Activated T-helper 1 cell treated with anti-CD3 and anti-CD28 coated beads, Interleukin-2, amount 50 U/mL, for 16 hours (primary cell): ENCODE measurements around the gene CLCNKA.
"Not testable (repeated sequence)": the region's sequence is repeated elsewhere in the genome, so short reads cannot be mapped to it uniquely, and the experiment has no call there.

Source experiments
- DNase-seq, 2 donors: peaks; one replicate each; pipeline ENCODE4 v3.0.0-alpha.2; 2020; ENCODE audit warnings: low read depth in 1 of 2, low spot score in 1 of 2

Gene CLCNKA

DNA sequence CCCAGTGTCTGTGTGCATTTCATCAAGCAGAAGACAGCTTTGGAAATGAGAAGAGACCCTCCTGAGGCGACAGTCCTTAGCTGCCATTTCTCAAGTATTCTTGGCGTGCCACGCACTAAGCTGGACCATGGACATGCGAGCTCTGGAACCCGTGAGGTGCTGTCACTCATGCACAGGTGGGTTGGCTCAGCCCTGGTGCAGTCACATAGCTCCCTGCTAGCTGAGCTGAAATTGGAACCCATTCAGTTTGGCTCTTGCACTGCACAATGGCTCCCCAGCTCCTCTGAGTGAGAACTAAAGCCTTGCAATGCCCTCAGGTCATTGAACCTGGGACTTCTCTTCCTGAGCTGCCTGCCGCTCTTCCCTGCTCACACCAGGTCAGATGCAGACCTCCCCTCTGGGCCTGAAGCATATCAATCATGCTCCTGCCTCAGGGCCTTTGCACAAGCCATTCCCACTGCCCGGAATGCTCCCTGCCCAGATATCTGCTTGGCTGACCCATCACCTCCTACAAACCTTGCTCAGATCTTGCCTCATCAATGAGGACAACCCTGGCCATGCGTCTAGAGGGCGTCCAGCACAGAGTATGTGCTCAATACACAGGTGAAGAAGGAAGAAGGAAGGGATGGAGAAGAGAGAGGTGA is 24.1 kb upstream of the CLCNKA start:
- DNase-seq, result no peak

DNA sequence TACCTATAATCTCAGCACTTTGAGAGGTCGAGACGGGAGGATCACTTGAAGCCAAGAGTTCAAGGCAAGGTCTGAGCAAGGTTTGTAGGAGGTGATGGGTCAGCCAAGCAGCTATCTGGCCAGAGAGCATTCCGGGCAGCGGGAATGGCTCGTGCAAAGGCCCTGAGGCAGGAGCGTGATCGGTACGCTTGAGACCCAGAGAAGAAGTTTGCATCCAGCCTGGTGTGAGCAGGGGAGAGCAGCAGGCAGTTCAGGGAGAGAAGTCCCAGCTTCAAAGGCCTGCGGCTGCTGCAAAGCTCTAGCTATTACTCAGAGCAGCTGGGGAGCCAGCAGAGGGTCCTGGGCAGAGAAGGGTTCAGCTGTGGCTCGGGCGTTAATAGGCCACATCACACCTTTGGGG is 22.9 kb upstream of the CLCNKA start:
- no peak for DNase-seq

DNA sequence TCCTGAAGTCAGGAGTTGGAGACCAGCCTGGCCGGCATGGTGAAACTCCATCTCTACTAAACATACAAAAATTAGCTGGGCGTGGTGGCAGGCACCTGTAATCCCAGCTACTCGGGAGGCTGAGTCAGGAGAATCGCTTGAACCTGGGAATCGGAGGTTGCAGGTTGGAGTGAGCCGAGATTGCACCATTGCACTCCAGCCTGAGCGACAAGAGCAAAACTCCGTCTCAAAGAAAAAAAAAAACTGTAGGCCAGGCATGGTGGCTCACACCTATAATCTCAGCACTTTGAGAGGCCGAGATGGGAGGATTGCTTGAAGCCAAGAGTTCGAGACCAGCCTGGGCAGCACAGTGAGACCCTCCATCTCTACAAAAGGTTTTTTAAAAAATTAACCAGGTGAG is 20.6 kb upstream of the CLCNKA start:
- not testable (repeated sequence) for DNase-seq

DNA sequence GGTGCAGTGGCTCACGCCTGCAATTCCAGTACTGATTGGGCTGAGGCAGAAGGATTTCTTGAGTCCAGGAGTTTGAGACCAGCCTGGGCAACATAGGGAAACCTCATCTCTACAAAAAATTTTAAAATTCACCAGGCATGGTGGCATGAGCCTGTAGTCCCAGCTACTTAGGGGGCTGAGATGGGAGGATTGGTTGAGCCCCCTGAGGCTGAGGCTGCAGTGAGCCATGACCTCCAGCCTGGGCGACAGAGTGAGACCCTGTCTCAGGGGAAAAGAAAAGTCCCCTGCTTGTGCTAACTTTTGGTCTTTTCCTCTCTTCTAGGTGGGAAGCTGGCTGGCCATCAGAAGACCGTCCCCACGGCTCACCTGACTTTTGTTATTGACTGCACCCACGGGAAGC is 16.2 kb upstream of the CLCNKA start:
- no peak for DNase-seq

DNA sequence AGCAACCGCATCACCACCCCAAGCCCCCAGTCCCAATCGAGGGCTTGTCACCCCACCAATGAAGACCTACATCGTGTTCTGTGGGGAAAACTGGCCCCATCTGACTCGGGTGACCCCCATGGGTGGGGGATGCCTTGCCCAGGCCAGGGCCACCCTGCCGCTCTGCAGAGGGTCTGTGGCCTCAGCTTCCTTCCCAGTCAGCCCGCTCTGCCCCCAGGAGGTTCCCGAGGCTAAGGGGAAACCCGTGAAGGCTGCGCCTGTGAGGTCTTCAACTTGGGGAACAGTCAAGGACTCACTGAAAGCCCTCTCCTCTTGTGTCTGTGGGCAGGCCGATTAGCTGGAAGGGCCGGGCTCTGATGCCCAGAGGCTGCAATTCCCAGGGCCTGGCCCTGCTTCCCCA is 15.8 kb upstream of the CLCNKA start:
- DNase-seq, result no peak

DNA sequence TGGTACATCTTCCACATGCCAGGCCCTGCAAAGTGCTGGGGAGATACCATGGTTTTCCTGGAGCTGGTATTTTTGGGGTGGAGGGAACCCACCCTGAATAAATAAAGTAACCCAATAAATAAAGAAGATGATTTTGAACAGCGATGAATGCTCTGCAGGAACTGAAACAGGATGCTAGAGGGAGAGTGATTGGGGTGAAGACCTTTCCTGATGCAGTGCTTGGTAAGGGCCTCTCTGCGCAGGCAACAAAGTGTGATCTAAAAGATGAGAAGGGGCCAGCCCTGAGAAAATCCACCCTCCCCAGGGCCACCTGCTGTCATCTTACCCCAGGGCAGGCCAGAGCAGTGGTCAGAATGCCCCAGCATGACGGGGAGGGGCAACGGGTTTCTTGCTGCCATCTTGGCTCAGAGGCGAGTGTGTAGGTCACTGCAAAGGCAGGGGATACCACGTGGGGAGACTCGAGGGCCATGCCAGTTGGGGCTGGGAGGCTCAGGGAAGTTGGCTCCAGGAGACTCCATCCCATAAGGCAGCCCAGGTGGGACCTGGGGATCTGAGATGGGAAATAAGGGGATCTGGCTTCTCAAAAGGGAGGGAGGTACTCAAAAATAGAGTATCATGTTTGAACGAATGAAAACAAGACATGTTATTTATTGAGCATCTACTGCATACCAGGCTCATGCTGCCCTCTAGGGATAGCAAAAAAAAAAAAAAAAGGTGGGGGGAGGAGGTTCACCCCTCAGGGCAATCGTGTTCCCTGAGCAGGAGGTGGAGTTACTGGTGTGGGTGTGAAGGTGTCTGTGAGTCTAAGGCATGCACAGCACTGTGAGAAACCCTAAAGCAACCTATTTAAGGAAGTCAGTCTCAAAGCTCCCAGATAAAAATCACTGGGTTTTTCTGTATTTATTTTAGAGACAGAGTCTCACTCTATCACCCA is 15.0 kb upstream of the CLCNKA start:
- DNase-seq, result no peak

DNA sequence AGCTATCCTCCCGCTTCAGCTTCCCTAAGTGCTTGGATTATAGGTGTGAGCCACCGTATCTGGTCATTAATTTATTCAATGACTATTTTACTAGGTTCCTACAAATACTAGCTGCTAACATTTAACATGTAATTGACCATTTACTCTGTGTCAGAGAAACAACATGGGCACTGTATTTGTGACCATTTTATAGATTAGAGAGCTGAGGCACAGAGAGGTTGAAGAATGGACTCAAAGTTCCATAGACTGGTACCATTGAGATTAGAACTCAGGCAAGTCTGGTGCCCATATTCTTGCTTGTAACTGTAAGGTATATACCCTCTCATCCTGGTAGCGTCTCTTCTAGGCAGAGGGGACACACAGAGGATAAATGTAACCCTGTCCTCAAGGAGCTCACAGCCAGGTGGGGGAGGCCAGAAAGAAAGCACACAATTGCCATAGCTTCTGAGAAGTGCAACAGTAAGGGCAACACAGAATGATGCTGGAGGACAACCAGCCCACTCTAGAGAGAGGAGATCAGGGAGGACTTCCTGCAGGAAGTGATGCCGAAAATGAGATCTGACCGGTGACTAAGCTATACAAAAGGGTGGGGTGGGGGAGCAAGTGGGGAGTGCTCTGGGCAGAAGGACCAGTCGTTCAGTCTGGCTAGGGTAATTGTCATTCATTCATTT is 14.0 kb upstream of the CLCNKA start:
- DNase-seq, result no peak

DNA sequence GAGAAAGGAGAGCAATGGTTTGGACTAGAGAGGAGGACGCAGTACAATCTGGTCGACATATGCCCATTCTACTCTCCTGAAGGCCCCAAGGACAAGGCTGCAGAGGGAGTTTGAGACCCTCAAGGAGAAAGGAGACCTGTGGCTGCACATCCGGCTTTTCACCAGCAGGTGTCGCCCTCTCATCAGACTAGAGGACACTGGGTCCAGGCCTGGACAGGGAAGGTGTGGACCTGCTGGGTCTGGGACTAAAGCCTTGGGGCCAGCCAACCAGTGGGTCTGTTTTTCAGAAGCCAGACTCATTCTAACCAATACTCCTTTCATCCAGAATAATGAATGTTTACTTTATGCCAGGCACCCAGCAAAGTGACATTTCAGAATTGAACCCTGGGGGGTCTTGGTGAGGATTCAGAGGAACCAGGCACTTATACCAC is 12.8 kb upstream of the CLCNKA start:
- DNase-seq, result peak; percentile 44 to 53

DNA sequence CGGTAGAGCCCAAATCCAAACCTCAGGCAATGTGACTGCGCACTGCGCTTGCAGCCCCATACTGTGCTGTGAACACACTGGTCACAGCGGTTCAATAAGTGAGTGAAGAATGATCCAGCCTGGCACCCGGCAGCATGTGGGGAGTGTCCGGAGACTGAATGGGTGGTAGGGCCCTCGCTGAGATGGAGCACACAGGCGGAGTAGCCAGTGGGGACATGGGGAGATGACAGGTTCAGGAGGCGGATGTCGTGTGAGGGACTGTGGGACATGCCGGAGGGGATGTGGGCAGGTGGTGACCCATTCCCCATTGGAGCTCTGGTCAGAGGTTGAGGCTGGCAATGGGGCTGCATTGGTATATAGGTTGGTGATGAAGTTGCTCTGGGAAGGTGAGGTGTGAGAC is 12.2 kb upstream of the CLCNKA start:
- DNase-seq, result no peak

DNA sequence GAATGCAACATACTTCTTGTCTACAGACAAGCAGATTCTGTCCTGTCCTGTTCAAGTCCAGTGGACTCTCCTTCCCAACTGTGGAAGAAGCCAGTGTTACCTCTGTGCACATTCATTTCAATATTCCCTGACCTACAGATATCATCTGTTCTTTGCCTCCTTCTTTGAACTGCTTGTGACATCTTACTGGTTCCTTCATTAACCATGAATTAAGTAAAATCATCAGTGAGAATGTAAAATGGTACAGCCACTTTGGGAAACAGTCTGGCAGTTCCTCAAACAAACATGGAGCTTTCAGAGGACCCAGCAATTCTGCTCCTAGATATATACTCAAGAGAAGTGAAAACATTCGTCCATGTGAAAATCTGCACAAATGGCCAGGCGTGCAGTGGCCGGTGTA is 11.0 kb upstream of the CLCNKA start:
- DNase-seq, result no peak

DNA sequence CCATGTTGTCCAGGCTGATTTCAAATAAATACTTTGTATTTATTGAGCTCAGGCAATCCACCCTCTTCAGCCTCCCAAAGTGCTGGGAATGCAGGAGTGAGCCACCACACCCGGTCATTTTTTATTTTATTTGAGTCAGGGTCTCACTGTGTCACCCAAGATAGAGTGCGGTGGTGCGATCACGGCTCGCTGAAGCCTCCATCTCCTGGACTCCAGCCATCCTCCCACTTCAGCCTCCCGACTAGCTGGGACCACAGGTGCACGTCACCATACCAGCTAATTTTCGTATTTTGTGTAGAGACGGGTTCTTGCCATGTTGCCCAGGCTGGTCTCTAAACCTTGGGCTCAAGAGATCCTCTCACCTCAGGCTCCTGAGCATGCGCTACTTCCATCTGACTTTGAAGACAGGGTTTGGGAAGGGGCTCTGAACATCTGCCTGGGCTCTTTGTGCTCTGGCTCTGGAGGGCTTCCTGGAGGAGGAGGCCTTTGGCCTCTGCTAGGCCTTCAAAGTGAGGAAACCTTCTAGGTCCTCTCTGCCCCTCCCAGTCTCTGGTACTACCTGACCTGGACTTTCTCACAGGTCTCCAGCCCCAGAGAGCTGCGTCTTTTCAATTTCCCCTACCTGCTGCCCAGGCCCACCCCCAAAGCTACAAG is 9.8 kb upstream of the CLCNKA start:
- DNase-seq, result no peak

DNA sequence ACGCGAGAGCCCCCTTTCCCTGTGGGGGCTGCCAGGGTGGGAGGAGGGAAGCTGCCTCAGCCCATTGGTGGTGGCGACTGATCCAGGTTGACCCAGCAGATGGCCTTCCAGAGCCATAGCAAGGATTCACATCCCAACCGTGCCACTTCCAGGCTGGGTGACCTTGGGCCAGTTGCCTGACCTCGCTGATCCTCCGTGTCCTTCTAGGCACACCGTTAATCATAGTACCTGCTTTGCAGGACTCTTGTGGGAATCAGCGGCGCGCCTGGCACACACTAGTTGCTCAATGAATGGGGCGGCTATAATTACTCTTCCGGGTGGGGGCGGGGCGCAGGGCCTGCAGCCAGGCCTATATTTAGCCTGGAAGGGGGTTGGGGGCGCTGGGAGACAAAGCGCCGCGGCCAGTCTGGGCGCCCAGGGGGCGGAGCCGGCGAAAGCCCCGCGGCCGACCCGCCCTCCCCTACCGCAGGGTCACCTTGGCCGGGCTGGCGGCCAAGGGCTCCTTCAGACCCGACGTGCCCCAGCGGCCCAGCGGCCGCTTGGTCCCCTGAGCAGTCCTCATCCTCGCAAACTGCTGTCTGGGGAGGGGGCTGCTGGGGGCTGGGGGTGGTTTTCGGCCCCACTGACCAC is 9.1 kb upstream of the CLCNKA start:
- no peak for DNase-seq

DNA sequence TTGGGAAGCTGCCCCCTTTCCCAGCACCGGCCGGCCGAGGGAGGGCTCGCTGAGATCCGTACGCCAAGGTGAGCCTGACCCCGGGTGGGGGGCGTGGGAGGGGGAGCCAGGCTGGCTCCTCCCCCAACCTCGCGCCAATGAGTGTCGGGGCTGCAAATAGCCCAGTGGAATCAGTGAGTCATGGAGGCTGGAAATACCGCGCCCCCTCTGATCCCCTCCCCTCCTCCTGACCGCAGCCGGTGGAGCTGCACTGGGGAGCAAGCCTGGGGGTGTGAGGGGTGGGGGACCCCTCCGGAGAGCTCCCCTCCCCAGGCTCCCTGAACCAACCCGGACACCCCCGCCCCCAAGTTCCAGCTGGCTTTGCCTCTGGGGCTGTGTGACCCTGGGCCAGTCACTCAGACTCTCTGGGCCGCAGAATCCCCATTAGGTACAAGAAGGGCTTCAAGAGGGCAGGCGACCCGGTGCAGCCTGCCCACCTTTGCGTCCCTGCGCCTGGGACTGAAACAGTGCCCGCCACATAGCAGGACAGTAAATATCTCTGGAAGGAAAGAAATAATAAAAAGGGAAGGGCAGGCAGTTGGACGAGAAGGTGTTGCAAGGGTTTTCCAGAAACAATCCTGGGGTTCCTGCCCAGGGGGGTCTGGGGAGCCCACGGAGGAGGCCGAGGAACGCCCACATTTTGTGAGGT is 8.5 kb upstream of the CLCNKA start:
- peak in 1 of 2 donors; percentile 22 for DNase-seq

DNA sequence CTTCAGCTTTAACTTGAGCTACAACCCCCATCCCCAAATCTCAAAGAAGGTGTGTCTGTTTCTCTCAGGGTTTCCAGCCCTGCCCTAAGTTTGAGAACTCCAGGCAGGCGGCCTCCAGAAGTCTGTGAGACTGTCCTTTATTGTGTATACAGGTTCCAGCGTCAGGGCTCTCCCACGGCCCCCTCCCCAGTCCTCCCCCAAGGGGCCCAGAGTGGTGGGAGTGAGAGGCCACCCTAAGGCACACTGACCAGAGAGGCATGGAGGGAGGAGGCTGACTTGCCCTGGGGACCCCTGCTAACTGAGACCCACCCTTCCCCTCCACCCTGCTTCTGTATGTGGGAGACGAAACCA is 8.0 kb upstream of the CLCNKA start:
- DNase-seq, result no peak

DNA sequence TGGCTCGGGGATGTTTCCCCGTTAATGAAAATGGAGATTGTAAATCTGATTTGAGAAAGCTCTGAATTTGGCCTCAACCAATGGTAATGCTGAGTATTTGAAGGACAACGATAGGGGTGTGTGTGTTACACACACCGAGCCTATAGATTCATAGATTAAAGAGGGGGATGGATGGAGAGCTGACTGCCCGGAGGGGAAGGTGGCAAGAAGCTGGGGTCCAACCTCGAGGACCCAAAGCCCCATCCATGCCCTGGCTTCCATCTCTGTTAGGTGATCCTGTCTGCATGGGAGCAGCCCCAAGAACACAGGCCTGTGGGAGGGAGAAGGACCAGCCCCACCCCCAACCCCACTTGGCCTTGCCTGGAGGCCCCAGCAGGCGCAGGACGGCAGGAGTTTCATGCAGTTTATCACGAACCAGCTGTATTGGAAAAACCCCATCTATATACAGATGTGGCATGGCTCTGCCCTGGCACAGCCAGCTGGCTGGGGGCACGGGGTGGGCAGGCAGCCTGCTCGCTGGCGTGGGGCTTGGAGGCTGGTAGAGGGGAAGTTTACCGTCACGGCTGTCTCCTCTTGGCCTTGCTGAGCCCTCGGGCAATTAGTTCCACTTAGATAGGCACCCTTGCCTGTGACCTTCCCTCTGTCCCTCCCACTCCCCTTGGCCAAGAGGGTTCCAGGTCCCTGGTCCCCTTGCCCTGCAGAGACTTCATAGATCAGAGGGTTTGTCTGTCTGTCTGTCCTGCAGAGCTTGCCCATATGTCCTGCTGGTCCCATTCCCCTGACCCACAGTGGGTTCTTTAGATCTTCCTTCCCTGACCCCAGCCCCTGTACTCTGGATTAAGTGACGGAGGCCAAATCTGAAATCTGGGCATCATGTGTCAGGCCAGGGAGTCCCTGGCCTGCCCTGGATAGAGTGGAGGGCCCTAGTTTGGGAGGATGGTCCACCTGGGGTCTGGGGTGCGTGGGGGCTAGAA is 7.0 kb upstream of the CLCNKA start:
- no peak for DNase-seq

DNA sequence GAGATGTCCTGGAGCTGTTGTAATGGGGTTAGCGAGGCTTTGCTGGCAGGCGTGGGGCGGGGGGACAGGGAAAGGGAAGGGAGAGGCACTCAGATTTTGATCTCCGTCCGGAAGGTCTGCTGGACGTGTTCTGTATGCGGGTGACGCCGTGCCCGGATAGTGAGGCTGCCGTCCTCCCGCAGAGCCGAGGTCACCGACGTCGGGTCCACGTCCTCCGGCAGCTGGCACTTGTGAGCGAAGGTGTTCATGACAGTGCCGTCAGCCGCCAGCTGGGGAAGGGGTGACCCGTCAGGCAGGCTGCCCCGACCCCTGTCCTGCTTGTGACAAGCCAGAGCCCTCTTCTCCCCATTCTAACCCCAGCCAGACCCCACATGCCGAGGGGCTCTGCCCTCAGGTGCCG is 6.3 kb upstream of the CLCNKA start:
- no peak for DNase-seq

DNA sequence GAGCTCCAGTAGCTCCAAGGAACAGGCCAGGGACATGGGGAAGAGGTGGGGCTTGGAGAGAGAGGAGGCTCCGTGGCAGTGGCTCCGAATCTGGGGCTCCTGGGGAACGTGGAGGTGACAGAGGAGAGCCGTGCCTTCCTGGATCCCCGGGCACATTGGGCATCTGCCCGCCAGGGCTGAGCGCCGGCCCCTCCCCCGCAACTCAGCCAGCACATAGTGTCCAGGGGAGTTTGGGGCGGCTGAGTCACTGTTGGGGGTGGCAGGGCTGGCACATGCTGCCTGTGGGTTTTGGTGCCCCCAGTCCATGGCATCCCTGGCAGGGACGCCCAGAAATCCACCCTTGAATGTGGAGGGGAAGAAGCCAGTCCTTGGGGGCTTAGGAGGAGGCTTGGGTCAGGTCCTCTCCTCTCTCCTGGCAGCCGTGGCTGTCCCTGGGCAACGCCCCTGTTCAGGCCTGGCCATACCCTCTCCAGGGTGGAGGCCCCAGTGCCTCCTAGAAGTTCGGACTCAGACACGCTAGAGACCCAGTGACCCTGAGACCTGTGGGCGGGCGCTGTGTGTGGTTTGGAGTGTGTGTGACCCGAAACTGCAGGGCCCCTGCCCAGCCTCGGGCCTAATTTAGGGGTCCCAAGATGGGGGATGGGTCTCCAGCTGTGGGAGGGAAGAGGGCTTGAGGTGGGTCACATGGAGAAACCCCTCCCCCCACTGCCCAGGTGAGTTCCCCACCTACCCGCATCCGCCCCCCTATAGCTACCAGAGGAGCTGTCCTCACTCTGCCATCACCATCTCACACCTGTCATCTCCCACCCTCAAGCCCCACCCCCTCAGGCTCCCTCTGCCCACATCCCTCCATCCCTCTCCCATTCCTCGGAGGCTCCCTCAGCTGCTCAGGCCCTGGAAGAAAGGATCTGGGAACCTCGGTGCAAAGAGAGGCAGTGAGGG is 5.6 kb upstream of the CLCNKA start:
- no peak for DNase-seq

DNA sequence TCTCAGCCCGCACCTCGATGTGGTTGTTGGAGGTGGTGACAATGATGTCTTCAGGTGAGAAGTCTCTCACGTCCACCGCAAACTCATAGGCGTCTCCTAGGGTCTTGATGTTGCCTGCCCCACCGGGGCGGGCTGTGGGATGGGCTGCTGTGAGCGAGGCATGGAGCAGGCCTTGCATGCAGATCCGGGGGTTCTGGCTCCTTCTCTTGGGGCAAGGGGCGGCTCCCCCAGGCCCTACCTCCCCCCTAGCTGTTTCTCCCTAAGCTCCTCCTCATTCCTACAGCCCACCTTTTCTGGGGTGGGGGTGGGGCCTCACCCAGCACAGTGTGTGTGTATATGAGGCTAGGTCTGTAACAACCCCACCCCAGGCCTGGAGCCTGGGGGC is 4.8 kb upstream of the CLCNKA start:
- no peak for DNase-seq
